GM21786 (cell line): ENCODE data around the gene SMYD3.
"Not testable (repeated sequence)": the region's sequence is repeated elsewhere in the genome, so short reads cannot be mapped to it uniquely, and the experiment has no call there.

Experiments used
- ATAC-seq: cut with Tn5 transposase; IDR thresholded peaks from one replicate; pipeline ENCODE4 v1.9.1; 2021; ENCODE audit not compliant: unreplicated experiment

Gene SMYD3

DNA sequence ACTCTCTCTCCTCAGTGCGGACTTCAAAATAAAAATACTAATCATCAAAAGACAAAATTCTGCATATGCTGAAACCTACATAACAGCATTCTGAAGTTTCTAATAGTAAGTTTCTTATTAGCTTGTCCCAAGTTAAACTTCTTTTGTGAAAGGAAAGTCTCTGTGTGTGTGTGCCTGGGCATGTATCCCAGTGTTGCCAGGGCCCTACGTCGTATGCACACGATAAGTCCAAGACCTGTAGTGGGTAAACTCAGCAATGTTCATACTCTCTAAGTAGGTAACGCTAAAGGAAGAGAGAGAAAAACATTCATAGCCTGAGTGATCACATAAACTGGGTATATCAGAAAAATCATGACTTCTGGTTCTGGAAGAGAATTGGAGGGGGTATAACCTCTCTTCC lies 465.7 kb downstream of the SMYD3 start:
- ATAC-seq: no peak

DNA sequence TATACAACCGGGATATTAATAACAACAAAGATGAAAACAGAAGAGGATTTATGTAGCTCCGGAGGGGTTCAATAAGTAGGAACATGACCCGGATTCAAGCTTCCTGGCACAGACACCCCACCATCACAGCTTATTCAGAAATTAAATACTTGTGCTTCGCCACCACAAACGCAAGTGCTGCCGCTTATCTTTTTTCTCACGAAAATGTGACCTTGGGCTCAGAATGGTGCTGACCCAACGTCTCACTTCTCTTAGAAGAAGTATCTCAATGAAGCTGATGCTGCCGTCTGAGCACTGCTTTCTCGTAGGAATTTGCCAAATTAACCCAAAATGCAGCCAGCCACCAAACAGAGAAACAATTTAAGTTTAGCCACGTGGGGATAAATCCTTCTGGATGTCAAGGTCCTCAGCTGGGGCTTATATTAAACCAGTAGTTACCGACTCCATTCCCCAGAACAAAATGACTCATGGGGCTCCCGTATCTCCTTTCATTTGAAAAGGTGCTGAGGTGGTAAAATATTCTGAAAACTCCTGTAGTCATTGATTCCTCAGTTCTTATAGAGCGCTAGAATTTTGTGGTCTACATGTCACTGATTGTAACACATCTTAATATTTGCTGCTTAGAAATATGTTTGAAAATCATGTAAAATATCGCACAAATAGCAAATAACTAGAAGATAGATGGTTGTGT lies 466.7 kb downstream of the SMYD3 start:
- no peak for ATAC-seq

DNA sequence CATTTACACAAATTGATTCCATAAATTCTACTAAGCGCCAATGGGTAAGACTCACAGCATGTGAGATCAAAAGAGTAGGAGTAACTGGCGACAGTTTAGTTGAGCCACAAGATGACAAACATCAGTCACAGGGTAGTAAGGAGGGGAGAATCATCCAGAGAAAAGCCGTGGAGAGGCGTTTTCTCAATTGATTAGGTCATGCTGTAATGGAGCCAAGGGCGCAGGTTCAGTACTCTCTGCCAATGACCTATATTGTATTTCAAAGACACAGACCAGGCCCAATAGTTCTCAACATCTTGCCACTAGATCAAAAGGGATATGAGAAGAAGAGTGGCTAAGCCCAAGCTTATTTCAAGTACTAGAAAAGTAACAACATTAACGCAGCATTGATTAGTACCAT lies 467.5 kb downstream of the SMYD3 start:
- ATAC-seq: no peak

DNA sequence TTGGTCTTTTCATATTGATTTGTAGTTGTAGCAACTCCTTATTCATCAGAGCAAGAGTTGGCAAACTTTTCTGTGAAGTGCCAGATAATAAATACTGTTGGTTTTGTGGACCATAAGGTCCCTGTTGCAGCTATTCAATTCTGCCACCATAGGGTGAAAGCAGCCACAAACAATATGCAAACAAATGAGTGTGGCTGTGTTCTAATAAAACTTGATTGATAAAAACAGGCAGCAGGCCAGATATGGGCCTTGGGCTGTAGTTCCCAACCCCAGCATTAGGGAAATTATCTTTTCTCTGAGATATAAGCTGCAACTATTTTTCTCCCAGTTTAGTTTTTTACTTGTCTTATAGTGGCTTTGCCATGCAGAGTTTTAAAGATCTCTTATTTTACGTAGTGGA lies 469.2 kb downstream of the SMYD3 start:
- ATAC-seq: no peak

DNA sequence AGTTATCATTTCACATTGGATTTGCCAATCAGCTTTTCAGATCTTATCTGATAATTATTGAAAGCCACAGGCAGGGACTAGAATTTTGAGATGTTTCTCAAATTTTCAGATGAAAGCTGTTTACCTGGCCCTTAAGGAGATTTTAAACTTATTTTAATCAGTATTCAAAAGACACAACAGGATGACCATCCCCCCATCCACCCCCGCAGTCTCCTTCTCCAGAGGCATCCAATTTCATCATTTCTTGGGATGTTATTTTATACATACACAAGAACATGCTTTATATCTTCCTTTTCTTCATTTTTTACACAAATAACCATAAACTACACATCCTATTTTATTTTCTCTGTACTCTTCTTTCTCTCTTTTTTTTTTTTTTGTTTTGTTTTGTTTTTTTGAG lies 470.9 kb downstream of the SMYD3 start:
- ATAC-seq: no peak

DNA sequence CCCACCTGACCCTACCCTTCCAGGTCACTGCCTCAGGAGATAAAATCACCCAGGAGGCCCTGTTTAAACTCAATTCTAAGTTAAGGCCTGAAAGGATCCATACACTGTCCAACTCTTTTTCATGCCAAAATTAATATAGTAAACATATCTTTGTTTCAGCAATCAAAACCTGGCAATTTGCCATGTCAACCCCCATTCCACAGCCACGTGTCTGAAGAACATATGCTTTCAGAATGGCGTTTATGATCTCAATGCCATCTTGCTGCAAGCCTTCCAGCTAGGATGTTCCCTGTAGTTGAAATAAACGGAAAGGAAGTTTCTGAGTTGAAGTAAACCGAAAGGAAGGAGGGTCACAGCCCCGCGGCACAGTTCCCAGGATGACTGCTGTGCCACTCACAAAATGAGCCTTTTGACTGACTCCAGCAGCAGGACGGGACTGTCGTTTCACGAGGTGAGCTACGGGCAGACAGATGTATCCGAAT lies 472.0 kb downstream of the SMYD3 start:
- ATAC-seq: no peak

DNA sequence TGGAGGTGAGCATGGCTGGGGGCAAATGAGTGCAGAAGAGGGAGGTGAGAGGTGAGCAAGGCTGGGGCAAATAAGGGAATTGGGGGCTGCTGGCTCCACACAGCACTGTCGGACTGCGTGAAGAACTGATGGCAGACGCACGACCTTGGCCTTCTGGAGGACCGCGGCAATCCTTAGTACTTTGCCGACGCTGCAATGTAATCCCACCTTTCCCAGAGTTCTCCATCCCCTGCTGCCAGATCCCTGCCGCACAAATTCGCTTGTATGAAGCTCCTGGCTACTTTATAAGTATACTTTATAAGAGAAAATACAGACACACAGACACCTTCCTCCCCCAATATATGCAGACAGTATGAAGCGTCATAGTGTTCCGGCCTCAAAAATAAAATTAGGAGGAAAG lies 472.4 kb downstream of the SMYD3 start:
- ATAC-seq: no peak

DNA sequence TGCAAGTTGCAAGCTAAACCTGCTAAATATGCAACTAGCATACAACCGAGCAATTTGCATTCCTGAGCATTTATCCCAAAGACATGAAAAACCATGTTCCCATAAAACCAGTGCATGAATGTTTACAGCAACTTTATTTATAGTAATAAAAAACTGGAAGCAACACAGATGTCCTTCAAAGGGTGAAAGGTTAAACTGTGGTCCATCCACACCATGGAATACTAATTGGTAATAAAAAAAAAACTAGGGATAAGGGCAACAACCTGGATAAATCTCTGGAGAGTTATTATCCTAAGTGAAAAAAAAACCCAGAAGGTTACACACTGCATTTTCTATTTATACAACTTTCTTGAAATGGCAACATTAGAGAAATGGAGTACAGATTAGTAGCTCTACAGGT lies 474.1 kb downstream of the SMYD3 start:
- no peak for ATAC-seq

DNA sequence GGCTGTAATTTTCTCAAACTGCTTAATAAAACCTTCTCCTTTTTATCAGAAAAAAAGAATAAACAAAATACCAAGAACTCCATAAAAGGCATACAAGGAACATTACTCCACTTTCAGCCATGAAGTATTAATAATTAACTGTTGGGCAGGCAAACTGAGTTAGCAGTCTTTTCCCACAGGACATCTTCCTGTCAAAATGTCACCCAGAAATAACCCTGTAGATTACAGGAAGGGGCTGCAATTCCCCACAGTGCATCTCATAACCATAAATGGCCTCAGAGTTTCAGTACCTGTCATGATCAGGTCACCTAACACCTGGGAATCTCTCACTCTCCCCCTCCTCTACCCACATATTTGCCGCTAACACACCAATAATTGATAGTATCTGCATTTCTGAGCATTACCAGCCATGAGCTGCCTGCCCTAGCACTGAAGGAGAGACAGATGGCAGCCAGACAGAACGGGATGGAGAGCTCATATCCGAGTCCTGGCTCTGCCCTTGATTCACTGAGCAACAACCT lies 475.0 kb downstream of the SMYD3 start:
- ATAC-seq: no peak

DNA sequence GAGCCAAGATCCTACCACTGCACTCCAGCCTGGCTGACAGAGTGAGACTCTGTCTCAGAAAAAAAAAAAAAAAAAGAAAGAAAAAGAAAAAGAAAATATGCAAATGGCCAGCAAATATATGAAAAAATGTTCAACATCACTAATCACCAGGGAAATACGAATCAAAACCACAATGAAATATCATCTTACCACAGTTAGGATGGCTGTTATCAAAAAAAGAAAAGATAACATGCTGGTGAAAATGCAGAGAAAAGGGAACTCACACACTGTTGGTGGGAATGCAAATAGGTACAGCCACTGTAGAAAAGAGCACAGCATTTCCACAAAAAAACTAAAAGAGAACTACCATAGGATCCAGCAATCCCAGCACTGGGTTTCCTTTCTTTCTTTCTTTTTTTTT lies 477.5 kb downstream of the SMYD3 start:
- ATAC-seq: no peak

DNA sequence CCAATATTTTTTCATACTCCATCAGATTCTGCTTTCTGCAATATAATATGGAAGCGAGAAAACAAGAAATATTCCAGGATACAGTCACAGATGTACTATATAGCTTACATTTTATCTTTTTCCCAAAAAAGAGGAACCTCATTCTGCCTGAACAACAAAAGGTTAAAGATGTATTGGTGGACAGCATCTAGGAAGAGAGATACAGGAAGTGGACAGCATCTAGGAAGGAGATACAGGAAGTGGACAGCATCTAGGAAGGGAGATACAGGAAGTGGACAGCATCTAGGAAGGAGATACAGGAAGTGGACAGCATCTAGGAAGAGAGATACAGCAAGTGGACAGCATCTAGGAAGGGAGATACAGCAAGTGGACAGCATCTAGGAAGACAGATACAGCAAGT lies 483.0 kb downstream of the SMYD3 start:
- ATAC-seq: not testable (repeated sequence)

DNA sequence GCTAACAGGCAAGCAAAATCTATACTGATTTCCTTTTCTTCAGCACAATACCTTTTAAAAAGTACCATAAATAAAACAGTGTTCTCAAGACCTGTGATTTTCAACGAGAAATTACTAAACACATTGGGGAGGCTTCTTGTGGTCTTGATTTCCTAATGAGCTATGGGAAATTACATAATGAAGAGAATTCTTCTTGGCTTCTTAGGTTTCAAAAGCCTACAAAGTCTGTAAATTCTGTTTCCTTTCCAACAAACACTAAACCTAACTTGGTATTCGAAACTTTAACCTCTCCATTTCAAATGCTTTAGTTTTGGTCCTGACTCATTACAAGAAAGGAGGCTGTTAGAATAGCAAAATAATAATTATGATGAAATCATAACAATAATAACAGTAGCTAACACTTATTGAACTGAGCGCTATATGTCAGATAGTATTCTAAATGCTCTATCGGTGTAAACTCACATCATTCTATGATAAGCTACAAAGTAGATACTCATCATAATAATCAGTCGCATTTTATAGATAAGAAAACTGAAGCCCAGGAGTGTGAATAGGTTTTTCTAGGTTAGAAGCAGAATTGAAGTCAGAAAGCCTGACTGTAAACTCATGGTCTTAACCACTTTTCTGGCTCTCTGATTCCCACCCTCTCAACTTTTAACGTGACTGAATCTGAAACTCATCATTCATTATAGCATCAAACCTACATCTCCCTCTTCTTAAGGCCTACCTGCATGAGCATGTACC lies 486.7 kb downstream of the SMYD3 start:
- no peak for ATAC-seq

DNA sequence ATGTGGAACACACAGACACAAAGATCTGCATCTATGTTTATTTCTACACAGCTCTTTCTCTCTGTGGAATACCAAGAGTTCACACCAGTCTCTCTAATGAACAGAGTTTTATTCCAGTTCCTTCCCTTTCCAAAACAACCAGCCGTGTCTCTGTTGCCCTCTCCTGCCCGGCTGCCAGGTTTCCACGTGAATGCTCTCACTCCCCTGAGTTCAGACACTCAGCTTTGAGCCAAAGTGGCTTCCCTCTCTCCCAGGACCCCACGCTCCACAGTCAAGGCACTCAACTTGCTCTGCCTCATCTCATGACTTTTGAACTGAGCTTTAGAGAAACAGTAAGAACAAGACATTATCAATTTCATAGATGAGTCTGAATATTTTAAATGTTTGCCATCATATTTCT lies 488.9 kb downstream of the SMYD3 start:
- ATAC-seq: no peak

DNA sequence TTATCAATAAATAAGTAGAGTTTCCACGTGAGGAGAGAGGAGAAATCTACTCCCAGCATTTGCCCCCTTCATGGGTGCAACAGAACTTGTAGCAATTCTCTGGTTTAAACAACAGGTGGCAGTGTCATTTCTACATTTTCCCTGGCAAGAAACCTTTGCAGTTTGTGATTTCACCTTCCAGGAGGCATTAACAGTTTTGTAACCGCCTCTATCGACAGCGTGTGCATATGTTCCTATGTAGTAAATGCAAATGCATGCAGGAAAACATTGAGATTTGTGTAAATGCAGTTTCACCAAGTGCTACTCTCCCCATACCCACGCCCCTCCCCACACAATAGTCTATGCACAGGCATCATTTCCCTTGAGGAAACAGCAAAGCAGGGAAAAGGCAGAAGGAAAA lies 494.7 kb downstream of the SMYD3 start:
- ATAC-seq: no peak

DNA sequence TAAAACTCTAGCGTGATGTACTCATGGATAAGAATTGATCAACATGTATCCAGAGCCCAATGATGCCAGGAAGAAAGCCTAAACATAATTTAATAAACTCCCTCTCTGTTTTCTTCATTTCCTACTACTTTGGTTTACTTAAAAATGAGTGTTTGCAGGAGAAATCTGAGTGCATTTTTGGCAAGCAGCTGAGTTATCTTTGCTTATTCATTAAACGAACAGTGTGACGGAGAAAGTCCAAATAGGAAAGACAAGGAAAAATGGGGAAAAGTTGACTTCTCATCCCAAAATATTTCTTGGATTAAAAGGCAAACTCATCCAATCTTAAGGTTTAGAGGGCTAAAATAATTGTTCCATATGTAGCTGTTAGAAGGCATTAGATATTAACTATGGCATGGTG lies 496.7 kb downstream of the SMYD3 start:
- no peak for ATAC-seq

DNA sequence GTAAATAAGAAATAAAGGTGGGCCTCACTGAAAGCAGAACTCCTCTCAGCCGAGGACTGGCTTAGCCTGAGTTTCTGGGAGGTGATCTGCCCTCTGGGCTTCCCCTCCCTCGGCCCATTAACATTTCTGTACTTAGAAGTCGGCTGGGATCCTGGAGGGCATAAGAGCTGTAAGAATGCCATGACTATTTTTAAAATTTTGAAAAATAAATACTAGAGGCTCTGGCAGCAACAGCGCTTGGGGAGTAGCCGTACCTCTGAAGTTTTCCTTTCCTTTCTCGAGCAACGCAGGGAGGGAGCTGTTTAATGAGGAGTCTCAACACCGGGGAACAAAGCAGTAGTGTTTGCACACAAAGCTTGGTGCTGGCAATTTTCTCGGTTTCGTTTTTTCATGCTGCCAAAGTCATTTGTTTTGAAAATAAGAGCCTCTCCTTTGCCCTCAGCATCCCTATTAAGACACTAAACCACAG lies 498.7 kb downstream of the SMYD3 start:
- ATAC-seq: no peak

DNA sequence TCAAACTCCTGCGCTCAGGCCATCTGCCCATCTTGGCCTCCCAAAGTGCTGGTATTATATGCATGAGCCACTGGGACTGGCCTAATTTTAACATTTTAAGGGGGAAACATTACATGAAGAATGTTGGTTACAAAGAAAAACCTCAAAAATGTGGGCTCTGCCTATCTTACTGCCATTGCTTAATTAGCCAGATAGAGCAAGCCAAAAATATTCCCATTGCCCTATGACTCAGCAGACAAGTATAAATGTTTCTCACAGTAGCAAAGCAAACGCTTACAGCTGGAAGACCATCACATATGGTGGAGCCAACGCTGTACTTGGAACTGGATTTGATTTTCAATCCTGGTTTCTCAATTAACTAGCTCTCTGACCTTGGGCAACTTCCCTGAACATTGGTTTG lies 502.0 kb downstream of the SMYD3 start:
- ATAC-seq: no peak

DNA sequence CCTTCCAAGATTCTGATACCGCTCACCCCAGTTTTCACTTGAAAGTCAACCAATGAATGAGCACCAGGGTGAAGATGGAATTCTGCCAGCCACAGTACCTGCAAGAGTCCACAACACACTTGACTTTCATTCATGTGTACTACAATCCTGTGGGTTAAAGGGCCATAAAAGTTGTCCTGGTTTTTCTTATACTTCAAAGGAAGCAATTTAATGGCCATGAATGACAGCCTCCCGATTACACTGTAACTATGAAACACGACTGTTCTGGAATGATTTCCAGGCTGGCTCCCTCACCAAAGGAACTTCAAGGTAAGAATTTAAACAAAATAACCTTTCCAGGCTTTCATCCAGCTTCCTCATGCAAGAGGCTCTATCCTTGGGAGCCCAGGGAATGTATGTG lies 502.8 kb downstream of the SMYD3 start:
- ATAC-seq: no peak

DNA sequence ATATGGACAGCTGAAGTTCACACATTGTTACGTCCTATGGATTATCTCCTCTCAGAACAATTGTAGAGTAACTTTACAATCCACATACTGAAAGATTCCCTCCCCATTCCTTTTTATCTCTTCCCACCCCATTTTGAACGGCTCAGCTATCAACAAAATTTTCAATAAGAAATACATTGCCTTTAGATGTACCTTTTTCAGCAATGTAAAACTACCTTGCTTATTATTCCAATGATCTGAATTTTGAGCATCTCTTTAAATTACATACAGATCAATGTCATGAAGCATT lies 503.7 kb downstream of the SMYD3 start:
- no peak for ATAC-seq

DNA sequence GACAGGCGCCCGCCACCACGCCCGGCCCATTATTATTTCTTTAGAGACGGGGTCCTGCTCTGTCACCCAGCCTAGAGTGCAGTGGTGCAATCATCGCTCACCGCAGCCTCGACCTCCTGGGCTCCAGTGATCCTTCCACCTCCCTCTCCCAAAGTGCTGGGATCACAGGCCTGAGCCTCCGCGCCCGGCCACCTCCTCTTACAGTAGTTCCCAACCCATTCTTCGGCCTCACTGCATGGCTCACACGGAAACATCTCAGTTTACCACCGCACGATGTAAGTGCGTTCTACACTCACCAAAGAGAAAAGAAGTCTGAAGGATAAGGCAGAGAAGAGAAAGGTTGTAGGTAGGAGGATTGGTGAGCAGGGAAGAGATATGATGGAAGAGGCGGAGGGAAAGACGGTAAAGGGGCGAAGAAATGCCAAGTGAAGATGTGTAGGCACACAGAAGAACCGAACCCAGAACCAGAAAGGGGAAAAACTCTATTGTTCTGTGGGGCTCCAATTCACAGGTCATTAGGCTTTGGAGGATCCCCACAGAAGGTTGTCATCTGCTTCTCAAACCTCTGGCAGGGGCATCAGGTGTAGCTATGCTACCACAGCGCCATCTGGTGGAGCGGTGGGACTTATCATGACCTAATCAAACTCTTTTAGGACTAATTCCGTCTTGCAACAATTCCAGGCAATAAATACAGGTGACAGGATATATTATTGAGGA lies 504.2 kb downstream of the SMYD3 start:
- ATAC-seq: peak; percentile 48

DNA sequence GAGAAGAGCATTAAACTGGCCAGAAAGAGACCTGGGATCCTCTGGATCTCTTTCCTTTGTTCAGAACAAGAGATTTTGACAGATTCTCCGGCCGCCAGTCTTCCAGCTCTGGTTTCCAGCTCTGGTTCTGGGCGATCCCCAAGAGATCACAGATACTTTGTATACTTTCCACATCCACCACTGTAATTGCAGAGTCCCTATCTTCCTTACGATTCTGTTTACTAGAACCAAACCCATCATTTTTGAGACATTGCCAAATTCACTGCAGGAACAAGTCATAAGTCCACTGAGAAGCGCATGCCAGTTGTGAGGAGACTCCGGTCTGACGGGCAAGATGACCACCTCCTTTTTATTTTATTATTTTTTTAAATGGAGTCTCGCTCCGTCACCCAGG lies 505.2 kb downstream of the SMYD3 start:
- no peak for ATAC-seq
